Measurements from ENCODE around the gene AKAP5. TPM values are rescaled to one million over a fixed set of nuclear protein-coding genes. Genes with fewer than 3 reads are reported as not detected.
A peak's percentile ranks its signal among the peaks of the same experiment; 100 is the strongest.

Gene AKAP5
- total and polyA plus RNA-seq, 2 of the 13 experiments (the other 11 are each of a cell fraction or from before 2014, with no cell fraction given): 0.18 to 1.5 TPM

DNA sequence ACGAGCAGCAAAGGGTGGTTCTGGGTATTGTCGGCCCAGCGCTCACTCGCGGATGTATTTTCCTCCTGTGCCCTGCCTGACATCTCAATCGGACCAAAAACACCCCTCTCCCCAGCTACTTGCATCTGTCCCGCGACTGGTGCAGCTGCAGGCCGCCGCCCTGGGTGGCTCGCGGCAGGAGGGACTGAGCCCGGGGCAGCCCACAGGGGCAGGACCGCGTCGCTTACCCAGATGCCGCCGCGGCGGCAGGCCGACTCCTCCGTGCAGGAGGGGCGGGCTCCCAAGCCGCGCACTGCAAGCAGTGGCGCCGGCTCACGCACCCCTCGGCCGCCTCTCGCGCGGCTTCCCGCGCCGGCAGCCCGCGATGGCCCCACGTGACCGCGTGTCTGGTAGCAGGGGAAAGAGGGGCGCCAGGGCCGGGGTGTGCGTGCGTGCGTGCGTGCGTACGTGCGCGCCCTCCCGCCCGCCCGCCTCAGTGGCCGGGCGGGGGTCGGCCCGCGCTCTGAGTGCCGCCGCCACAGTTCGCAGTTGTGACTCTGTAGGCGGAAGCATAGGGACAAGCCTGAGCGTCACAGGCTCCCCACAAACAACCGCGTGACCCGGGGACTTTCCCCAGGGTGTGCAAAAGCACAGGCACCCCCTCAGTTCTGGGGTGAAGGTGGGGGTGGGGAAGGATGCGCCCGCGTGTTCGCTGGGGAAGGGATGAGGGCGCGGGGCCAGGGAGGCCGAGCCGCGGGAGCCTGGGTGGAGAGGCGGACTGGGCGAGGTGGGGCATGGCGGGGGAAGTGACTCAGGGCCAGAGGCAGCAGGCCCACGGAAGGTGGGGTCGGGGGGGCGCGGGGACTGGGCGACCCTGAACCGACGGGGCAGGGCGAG, 38.4 kb downstream of the AKAP5 start, which contains the start of gene ZBTB25 (continued):
- TF ChIP-seq, protein P1, sequence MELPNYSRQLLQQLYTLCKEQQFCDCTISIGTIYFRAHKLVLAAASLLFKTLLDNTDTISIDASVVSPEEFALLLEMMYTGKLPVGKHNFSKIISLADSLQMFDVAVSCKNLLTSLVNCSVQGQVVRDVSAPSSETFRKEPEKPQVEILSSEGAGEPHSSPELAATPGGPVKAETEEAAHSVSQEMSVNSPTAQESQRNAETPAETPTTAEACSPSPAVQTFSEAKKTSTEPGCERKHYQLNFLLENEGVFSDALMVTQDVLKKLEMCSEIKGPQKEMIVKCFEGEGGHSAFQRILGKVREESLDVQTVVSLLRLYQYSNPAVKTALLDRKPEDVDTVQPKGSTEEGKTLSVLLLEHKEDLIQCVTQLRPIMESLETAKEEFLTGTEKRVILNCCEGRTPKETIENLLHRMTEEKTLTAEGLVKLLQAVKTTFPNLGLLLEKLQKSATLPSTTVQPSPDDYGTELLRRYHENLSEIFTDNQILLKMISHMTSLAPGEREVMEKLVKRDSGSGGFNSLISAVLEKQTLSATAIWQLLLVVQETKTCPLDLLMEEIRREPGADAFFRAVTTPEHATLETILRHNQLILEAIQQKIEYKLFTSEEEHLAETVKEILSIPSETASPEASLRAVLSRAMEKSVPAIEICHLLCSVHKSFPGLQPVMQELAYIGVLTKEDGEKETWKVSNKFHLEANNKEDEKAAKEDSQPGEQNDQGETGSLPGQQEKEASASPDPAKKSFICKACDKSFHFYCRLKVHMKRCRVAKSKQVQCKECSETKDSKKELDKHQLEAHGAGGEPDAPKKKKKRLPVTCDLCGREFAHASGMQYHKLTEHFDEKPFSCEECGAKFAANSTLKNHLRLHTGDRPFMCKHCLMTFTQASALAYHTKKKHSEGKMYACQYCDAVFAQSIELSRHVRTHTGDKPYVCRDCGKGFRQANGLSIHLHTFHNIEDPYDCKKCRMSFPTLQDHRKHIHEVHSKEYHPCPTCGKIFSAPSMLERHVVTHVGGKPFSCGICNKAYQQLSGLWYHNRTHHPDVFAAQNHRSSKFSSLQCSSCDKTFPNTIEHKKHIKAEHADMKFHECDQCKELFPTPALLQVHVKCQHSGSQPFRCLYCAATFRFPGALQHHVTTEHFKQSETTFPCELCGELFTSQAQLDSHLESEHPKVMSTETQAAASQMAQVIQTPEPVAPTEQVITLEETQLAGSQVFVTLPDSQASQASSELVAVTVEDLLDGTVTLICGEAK (IDR thresholded peaks at IDR 0.05): no peak
- TF ChIP-seq, protein P1 (CRISPR knock-in tag; IDR thresholded peaks at IDR 0.05): no peak
- TF ChIP-seq ZIK1 (CRISPR knock-in tag; IDR thresholded peaks at IDR 0.05; ENCODE audit: borderline replicate concordance, low read depth): peak; percentile 97; the same call in 1 of the 2 replicates
- TF ChIP-seq CCAR2 (optimal IDR thresholded peaks at IDR 0.05; ENCODE audit: low read depth, low read length): no peak
- no peak for TF ChIP-seq SNAI1 (CRISPR knock-in tag; IDR thresholded peaks at IDR 0.05; ENCODE audit: borderline replicate concordance)
- TF ChIP-seq KLF12 (CRISPR knock-in tag; IDR thresholded peaks at IDR 0.05; ENCODE audit: borderline replicate concordance): peak; percentile 73; the same call in 1 of the 2 replicates
- TF ChIP-seq SKI (IDR thresholded peaks at IDR 0.05; ENCODE audit: partially characterized antibody): no peak
- TF ChIP-seq NBN (conservative IDR thresholded peaks at IDR 0.05): no peak
- TF ChIP-seq HHEX (CRISPR knock-in tag; IDR thresholded peaks at IDR 0.05): no peak
- TF ChIP-seq, protein P2, sequence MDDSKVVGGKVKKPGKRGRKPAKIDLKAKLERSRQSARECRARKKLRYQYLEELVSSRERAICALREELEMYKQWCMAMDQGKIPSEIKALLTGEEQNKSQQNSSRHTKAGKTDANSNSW (CRISPR knock-in tag; IDR thresholded peaks at IDR 0.05; ENCODE audit: borderline replicate concordance): no peak
- no peak for TF ChIP-seq ZNF878 (CRISPR knock-in tag; IDR thresholded peaks at IDR 0.05)
- no peak for TF ChIP-seq SNRNP70 (IDR thresholded peaks at IDR 0.05; ENCODE audit: low read depth, low read length)
- TF ChIP-seq SAFB2 (CRISPR knock-in tag; IDR thresholded peaks at IDR 0.05; ENCODE audit: borderline replicate concordance, low read depth): peak; percentile 86
- no peak for TF ChIP-seq SIN3A (IDR thresholded peaks at IDR 0.05; ENCODE audit: borderline replicate concordance, low read depth, low read length)
- peak; percentile 64; the same call in 1 of the 2 replicates for TF ChIP-seq TBX2 (CRISPR knock-in tag; IDR thresholded peaks at IDR 0.05; ENCODE audit: borderline replicate concordance)
- peak; percentile 90 for TF ChIP-seq ZNF253 (CRISPR knock-in tag; IDR thresholded peaks at IDR 0.05; ENCODE audit: borderline replicate concordance)
- no peak for TF ChIP-seq NFIC (IDR thresholded peaks at IDR 0.05; ENCODE audit: low read length)
- TF ChIP-seq ZNF772 (CRISPR knock-in tag; IDR thresholded peaks at IDR 0.05): peak; percentile 43; the same call in 1 of the 2 replicates
- TF ChIP-seq, protein P3, sequence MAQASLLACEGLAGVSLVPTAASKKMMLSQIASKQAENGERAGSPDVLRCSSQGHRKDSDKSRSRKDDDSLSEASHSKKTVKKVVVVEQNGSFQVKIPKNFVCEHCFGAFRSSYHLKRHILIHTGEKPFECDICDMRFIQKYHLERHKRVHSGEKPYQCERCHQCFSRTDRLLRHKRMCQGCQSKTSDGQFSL (CRISPR knock-in tag; IDR thresholded peaks at IDR 0.05): no peak
- TF ChIP-seq ZNF720 (CRISPR knock-in tag; IDR thresholded peaks at IDR 0.05): no peak
- no peak for TF ChIP-seq HDAC6 (IDR thresholded peaks at IDR 0.05; ENCODE audit: low read depth, low read length)

Measured in HepG2 (cell line).